ENCODE results near the gene PAIP2. TPM values are rescaled to one million over a fixed set of nuclear protein-coding genes. Genes with fewer than 3 reads are reported as not detected.
A peak's percentile ranks its signal among the peaks of the same experiment; 100 is the strongest.

Gene PAIP2
- total and polyA plus RNA-seq, 4 donors = 77.6 to 154 (median 92.2) TPM

GRCh38 chr5:139297439-139298133 lies 44.1 kb upstream of the PAIP2 start:
- ATAC-seq (ENCODE audit: low FRiP score) (no peak), DNase-seq (no peak)
- WGBS, 2 donors = 49 to 50% methylated on average over 2 of the region's 2 CpGs
- Histone ChIP-seq H3K4me3 (ENCODE audit: low read length in 2 of 2) (no peak overlapping the region), H3K27me3 (ENCODE audit: control insufficient read depth in 1 of 2, insufficient read depth in 2 of 2, low read length in 1 of 2) (no peaks in the 10 kb centered on the region), H3K4me1 (ENCODE audit: control insufficient read depth in 1 of 2, insufficient read depth in 2 of 2, low read length in 2 of 2) (peaks cover 0 to 2% of the 10 kb centered on the region in 2 donors), H3K36me3 (ENCODE audit: control insufficient read depth in 1 of 2, insufficient read depth in 2 of 2, low read length in 1 of 2) (no peaks in the 10 kb centered on the region), H3K9me3 (ENCODE audit: control insufficient read depth, low read length) (no peaks in the 10 kb centered on the region), H3K27ac (ENCODE audit: low read depth in 1 of 2, low read length in 2 of 2) (no peak overlapping the region)
- intact Hi-C loops (cut with DNase I) = loop anchor here in 1 of 2 donors (5.0 kb wide), 1 partner anchor 45 kb away; the partner anchor contains the start of gene PAIP2

DNA sequence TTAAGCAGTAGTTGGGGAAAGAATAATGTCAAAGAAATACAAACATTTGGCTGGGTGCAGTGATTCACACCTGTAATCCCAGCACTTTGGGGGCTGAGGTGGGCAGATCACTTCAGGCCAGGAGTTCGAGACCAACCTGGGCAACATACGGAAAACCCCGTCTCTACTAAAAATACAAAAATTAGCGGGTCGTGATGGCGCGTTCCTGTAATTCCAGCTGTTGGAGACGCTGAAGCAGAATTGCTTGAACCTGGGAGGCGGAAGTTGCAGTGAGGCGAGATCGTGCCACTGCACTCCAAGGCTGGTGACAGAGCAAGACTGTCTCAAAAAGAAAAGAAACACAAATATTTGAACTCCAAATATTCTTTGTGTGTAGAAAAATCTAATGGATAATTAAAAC lies 43.4 kb upstream of the PAIP2 start:
- ATAC-seq (ENCODE audit: low FRiP score) (no peak), DNase-seq (no peak)
- peak overlapping the region in 1 of 2 donors; percentile 51 for H3K27ac ChIP-seq (ENCODE audit: low read depth in 1 of 2, low read length in 2 of 2)
- no peak overlapping the region for H3K4me3 ChIP-seq (ENCODE audit: low read length in 2 of 2)
- H3K4me1 ChIP-seq (ENCODE audit: control insufficient read depth in 1 of 2, insufficient read depth in 2 of 2, low read length in 2 of 2) = peaks cover 0 to 5% of the 10 kb centered on the region in 2 donors
- no peaks in the 10 kb centered on the region for H3K36me3 ChIP-seq (ENCODE audit: control insufficient read depth in 1 of 2, insufficient read depth in 2 of 2, low read length in 1 of 2)
- no peaks in the 10 kb centered on the region for H3K27me3 ChIP-seq (ENCODE audit: control insufficient read depth in 1 of 2, insufficient read depth in 2 of 2, low read length in 1 of 2)
- intact Hi-C loops (cut with DNase I) = loop anchor here in 1 of 2 donors (5.0 kb wide), 1 partner anchor 44 kb away; the partner anchor contains the start of gene PAIP2
- 29 to 42% methylated on average over 11 of the region's 11 CpGs for WGBS, 2 donors
- H3K9me3 ChIP-seq (ENCODE audit: control insufficient read depth, low read length) = no peaks in the 10 kb centered on the region

- Histone ChIP-seq H3K27me3 (ENCODE audit: control insufficient read depth in 1 of 2, insufficient read depth in 2 of 2, low read length in 1 of 2) (no peaks in the 10 kb centered on the region), H3K27ac (ENCODE audit: low read depth in 1 of 2, low read length in 2 of 2) (no peak overlapping the region), H3K4me1 (ENCODE audit: control insufficient read depth in 1 of 2, insufficient read depth in 2 of 2, low read length in 2 of 2) (peaks cover 0 to 5% of the 10 kb centered on the region in 2 donors), H3K9me3 (ENCODE audit: control insufficient read depth, low read length) (no peaks in the 10 kb centered on the region), H3K4me3 (ENCODE audit: low read length in 2 of 2) (no peak overlapping the region), H3K36me3 (ENCODE audit: control insufficient read depth in 1 of 2, insufficient read depth in 2 of 2, low read length in 1 of 2) (no peaks in the 10 kb centered on the region)
- DNase-seq (no peak), ATAC-seq (ENCODE audit: low FRiP score) (no peak)
- 47 to 48% methylated on average over 4 of the region's 4 CpGs for WGBS, 2 donors
- intact Hi-C loops (cut with DNase I) = loop anchor here in 1 of 2 donors (5.0 kb wide), 1 partner anchor 43 kb away; the partner anchor contains the start of gene PAIP2
These were observed 42.2 kb upstream of the PAIP2 start for GRCh38 chr5:139299486-139299885.

- no peak overlapping the region for H3K4me3 ChIP-seq (ENCODE audit: low read length in 2 of 2)
- WGBS, 2 donors = 51 to 53% methylated on average over 7 of the region's 7 CpGs
- ATAC-seq (ENCODE audit: low FRiP score) = no peak
- no peaks in the 10 kb centered on the region for H3K27me3 ChIP-seq (ENCODE audit: control insufficient read depth in 1 of 2, insufficient read depth in 2 of 2, low read length in 1 of 2)
- no peak overlapping the region for H3K27ac ChIP-seq (ENCODE audit: low read depth in 1 of 2, low read length in 2 of 2)
- no peak for DNase-seq
- H3K9me3 ChIP-seq (ENCODE audit: control insufficient read depth, low read length) = no peaks in the 10 kb centered on the region
- H3K36me3 ChIP-seq (ENCODE audit: control insufficient read depth in 1 of 2, insufficient read depth in 2 of 2, low read length in 1 of 2) = no peaks in the 10 kb centered on the region
- intact Hi-C loops (cut with DNase I) = no loop called here
- peaks cover 0 to 5% of the 10 kb centered on the region in 2 donors for H3K4me1 ChIP-seq (ENCODE audit: control insufficient read depth in 1 of 2, insufficient read depth in 2 of 2, low read length in 2 of 2)
These were observed 39.7 kb upstream of the PAIP2 start for GRCh38 chr5:139301808-139302499.

DNA sequence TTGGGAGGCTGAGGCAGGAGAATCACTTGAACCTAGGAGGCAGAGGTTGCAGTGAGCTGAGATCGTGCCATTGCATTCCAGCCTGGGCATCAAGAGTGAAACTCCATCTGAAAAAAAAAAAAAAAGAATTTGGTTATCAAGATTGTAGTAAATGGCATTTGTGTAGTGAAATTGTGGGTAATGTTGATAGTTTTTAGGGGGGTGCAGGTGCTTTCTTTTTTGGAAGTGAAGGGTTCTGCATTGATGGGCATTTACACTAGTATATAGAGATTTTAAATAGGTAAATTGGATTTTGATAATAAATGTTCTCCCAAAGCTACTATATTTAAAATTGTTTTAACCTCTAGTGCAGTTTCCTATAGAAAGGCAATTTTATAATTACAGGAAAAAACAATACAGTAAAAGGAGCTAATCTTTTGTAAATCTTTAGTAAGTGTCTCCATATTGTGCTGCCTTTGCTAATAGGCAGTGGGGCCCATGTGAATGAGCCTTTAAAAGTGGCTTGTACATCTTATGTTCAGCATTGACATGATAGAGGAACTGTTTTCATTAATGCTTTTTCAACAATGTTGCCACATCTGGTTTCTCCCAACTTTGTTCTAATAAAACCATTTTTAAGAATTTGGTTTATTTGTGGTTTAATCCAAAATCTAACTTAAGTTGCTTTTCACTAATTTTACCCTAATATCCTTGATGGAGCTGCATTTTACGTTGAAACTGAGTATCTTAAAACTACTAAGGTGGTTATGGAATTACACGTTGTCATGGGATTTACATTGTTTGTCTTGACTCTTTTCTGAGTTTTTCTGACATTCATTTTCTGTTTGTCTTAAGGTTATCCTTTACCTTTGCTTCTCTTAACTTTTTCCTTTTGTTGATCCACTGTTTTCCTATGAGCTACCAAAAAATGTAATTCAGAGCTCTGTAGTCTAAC lies 37.0 kb upstream of the PAIP2 start:
- ATAC-seq (ENCODE audit: low FRiP score) (no peak), DNase-seq (no peak)
- intact Hi-C loops (cut with DNase I) = no loop called here
- Histone ChIP-seq H3K4me3 (ENCODE audit: low read length in 2 of 2) (no peak overlapping the region), H3K36me3 (ENCODE audit: control insufficient read depth in 1 of 2, insufficient read depth in 2 of 2, low read length in 1 of 2) (no peaks in the 10 kb centered on the region), H3K27ac (ENCODE audit: low read depth in 1 of 2, low read length in 2 of 2) (no peak overlapping the region), H3K27me3 (ENCODE audit: control insufficient read depth in 1 of 2, insufficient read depth in 2 of 2, low read length in 1 of 2) (no peaks in the 10 kb centered on the region), H3K9me3 (ENCODE audit: control insufficient read depth, low read length) (no peaks in the 10 kb centered on the region), H3K4me1 (ENCODE audit: control insufficient read depth in 1 of 2, insufficient read depth in 2 of 2, low read length in 2 of 2) (peaks cover 5% of the 10 kb centered on the region in 2 donors)
- 10 to 15% methylated on average over 3 of the region's 3 CpGs for WGBS, 2 donors

DNA sequence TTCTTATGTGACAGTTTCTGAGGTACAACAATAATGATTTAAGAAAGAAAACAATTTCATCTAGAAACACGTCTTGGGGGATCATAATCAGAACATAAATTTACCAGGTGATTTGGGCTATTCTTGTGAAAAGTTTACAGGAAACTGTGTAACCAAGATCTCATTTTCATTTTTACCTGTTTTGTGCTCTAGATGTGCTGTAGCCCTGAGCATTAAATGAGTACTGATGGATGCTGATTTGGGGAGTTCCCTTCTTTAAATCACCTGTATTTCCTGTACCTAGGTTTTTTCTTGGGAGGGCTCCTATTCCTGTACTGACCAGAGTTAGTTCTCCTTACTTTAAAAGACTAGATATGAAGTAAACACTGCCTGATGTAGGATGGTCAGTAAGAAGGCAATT lies 35.5 kb upstream of the PAIP2 start:
- H3K27ac ChIP-seq (ENCODE audit: low read depth in 1 of 2, low read length in 2 of 2) = no peak overlapping the region
- H3K36me3 ChIP-seq (ENCODE audit: control insufficient read depth in 1 of 2, insufficient read depth in 2 of 2, low read length in 1 of 2) = no peaks in the 10 kb centered on the region
- no peaks in the 10 kb centered on the region for H3K27me3 ChIP-seq (ENCODE audit: control insufficient read depth in 1 of 2, insufficient read depth in 2 of 2, low read length in 1 of 2)
- H3K4me1 ChIP-seq (ENCODE audit: control insufficient read depth in 1 of 2, insufficient read depth in 2 of 2, low read length in 2 of 2) = peaks cover 5% of the 10 kb centered on the region in 2 donors
- DNase-seq (no peak), ATAC-seq (ENCODE audit: low FRiP score) (no peak)
- intact Hi-C loops (cut with DNase I) = no loop called here
- no peak overlapping the region for H3K4me3 ChIP-seq (ENCODE audit: low read length in 2 of 2)
- 4 to 5% methylated on average over 1 of the region's 1 CpG for WGBS, 2 donors
- H3K9me3 ChIP-seq (ENCODE audit: control insufficient read depth, low read length) = no peaks in the 10 kb centered on the region

- intact Hi-C loops (cut with DNase I) = no loop called here
- Histone ChIP-seq H3K27me3 (ENCODE audit: control insufficient read depth in 1 of 2, insufficient read depth in 2 of 2, low read length in 1 of 2) (no peaks in the 10 kb centered on the region), H3K4me1 (ENCODE audit: control insufficient read depth in 1 of 2, insufficient read depth in 2 of 2, low read length in 2 of 2) (peaks cover 5% of the 10 kb centered on the region in 2 donors), H3K27ac (ENCODE audit: low read depth in 1 of 2, low read length in 2 of 2) (no peak overlapping the region), H3K4me3 (ENCODE audit: low read length in 2 of 2) (no peak overlapping the region), H3K9me3 (ENCODE audit: control insufficient read depth, low read length) (no peaks in the 10 kb centered on the region), H3K36me3 (ENCODE audit: control insufficient read depth in 1 of 2, insufficient read depth in 2 of 2, low read length in 1 of 2) (no peaks in the 10 kb centered on the region)
- WGBS, 2 donors = 38 to 47% methylated on average over 3 of the region's 3 CpGs
- ATAC-seq (ENCODE audit: low FRiP score) (no peak), DNase-seq (no peak)
These were observed 34.9 kb upstream of the PAIP2 start for GRCh38 chr5:139306628-139307379.

DNA sequence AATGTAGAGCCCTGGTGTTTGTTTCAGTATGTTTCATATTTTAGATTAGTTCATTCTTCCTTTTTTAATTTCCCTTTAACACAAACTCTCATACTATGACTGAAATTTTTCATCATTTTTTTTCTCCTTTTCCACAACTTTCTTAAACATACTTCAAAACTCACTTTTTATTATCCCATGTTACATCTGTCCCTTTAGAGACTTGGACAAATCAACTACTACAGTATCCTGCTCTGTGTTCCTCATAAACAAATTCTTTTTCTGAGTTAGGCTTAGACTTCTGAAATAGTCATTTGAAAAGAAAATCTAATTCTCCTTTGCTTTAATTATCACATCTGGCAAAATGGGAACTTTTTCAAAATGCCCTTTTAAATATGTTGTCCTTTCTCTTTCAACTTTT lies 32.9 kb upstream of the PAIP2 start:
- ATAC-seq (ENCODE audit: low FRiP score) (no peak), DNase-seq (no peak)

More for the DNA sequence above, 32.9 kb upstream of the PAIP2 start:
- intact Hi-C loops (cut with DNase I) = no loop called here
- Histone ChIP-seq H3K27ac (ENCODE audit: low read depth in 1 of 2, low read length in 2 of 2) (no peak overlapping the region), H3K9me3 (ENCODE audit: control insufficient read depth, low read length) (no peaks in the 10 kb centered on the region), H3K27me3 (ENCODE audit: control insufficient read depth in 1 of 2, insufficient read depth in 2 of 2, low read length in 1 of 2) (no peaks in the 10 kb centered on the region), H3K4me1 (ENCODE audit: control insufficient read depth in 1 of 2, insufficient read depth in 2 of 2, low read length in 2 of 2) (peaks cover 0 to 5% of the 10 kb centered on the region in 2 donors), H3K4me3 (ENCODE audit: low read length in 2 of 2) (no peak overlapping the region), H3K36me3 (ENCODE audit: control insufficient read depth in 1 of 2, insufficient read depth in 2 of 2, low read length in 1 of 2) (no peaks in the 10 kb centered on the region)
